AG04449 (cell line): ENCODE measurements around the gene KRTAP12-1.

Source experiments
- CTCF ChIA-PET: fragments of 350-600 bp; formaldehyde crosslinking; extraction: SDS; loops from one replicate; lab custom pipeline; 2021; ENCODE audit warnings: antibody characterized with exemption; lab: Yijun Ruan, JAX
- POLR2A ChIA-PET: fragments of 400-600, 350-600 bp; formaldehyde crosslinking; extraction: SDS; loops from one replicate; lab custom pipeline; 2020; ENCODE audit warnings: antibody characterized with exemption, inconsistent platforms; lab: Yijun Ruan, JAX
- DNase-seq: peaks from one replicate; pipeline ENCODE4 v3.0.0-alpha.2; 2010; ENCODE audit warnings: low read depth, low spot score
- H3K4me3 ChIP-seq: 2 replicates; pipeline ENCODE4 v1.5.1; 2011; ENCODE audit warnings: low read depth, mild to moderate bottlenecking, control low read depth, low read length
- CTCF ChIP-seq: IDR thresholded peaks from one replicate; pipeline ENCODE4 v1.5.1; 2011; ENCODE audit warnings: mild to moderate bottlenecking, moderate library complexity, low read length, control low read depth, inconsistent platforms; ENCODE audit not compliant: insufficient read depth; ENCODE audit errors: missing control alignments

The KRTAP12-1 gene

GRCh38 chr21:44682580-44683151, 703 bp upstream of the KRTAP12-1 start:
- CTCF ChIA-PET = interaction anchor here (1.2 kb wide), 1 partner anchor 13 kb away, joined by 3 read pairs; no protein-coding TSS in a partner anchor
- no peak for DNase-seq

GRCh38 chr21:44681152-44681551, 811 bp downstream of the KRTAP12-1 start:
- POLR2A ChIA-PET = no interaction called here
- no peak for TF ChIP-seq CTCF
- no peak for DNase-seq
- no peak overlapping the region for H3K4me3 ChIP-seq
- CTCF ChIA-PET = no interaction called here

More at GRCh38 chr21:44682580-44683151, 703 bp upstream of the KRTAP12-1 start:
- no peak overlapping the region for H3K4me3 ChIP-seq
- POLR2A ChIA-PET = no interaction called here
- TF ChIP-seq CTCF = no peak

DNA sequence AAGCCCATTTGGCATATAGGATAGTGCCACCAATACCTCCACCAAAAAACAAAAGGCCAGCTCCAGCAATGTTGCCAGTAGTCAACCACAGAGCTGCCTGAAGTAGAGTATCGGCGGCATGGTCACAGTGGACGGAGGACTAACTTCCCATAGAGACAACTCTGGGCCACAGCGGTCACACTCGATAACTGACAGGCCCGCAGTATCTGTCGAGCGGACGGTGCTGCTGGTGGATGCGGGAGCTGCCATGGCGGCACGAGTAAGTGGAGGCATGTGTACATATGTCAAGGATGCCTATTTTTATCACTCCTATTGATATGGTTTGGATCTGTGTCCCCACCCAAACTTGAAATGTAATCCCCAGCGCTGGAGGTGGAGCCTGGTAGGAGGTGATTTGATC, 4.1 kb downstream of the KRTAP12-1 start:
- ChIA-PET POLR2A (no interaction called here), CTCF (no interaction called here)
- no peak overlapping the region for H3K4me3 ChIP-seq
- TF ChIP-seq CTCF = no peak
- DNase-seq = no peak

DNA sequence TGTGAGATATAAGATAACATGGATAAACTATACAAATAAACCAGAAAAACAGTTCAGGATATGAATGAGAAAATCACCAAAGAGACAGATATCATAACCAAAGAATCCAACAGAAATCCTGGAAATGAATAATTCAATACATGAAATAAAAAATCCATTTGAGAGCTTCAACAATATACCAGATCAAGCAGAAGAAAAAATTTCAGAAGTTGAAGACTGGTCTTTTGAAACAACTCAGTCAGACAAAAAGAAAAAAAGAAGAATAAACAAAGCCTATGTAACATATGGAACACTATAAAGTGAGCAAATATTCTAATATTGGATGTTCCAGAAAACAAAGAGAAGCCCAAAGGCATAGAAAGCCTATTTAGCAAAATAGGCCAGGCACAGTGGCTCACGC, 10.1 kb downstream of the KRTAP12-1 start:
- H3K4me3 ChIP-seq = no peak overlapping the region
- no peak for DNase-seq
- no peak for TF ChIP-seq CTCF
- POLR2A ChIA-PET = no interaction called here
- CTCF ChIA-PET = no interaction called here

DNA sequence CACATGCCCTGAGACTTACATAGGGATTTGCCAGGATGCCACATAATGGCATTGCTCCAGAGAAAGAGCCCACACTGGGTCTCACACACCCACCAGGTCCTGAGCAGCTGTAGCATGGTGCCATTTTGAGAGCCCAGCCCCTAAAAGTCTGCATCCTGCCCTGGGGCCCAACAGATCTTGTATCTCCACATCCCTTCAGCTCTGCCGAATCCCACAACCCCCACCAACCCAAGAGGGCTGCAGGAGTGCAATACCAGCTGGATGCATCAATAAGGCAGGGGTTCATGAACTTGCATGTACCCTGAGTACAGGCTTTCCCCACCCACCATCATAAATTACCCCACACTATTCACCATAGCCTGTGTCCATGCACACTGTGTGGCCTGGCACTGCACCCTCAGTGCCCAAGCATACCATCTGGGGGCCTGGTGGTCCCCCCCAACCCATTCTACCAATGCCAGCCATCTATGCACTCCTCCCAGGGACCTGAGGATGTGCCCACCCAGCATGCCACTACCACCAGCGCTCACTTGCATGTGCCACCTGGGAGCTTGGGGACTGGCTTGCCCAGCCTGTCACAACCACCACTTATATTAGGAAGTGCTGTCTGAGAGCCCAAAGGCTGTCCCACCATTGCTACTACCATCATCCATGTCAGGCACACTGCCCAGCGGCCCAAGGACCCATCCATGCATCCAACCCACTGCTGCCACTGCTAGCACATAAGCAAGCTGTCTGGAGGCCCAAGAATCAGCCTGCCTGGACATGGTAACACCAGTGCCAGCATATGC, 11.1 kb downstream of the KRTAP12-1 start:
- ChIA-PET CTCF (no interaction called here), POLR2A (no interaction called here)
- DNase-seq = no peak
- H3K4me3 ChIP-seq = no peak overlapping the region
- no peak for TF ChIP-seq CTCF

GRCh38 chr21:44667612-44668011, 14.4 kb downstream of the KRTAP12-1 start:
- TF ChIP-seq CTCF = no peak
- DNase-seq = no peak
- ChIA-PET CTCF (no interaction called here), POLR2A (no interaction called here)
- no peak overlapping the region for H3K4me3 ChIP-seq
